ENCODE data around the gene NFAM1. TPM values are rescaled to one million over a fixed set of nuclear protein-coding genes. Genes with fewer than 3 reads are reported as not detected.

The NFAM1 gene
- total and polyA plus RNA-seq, 2 of the 4 experiments (the other 2 are of a cell fraction), result not detected

- intact Hi-C loops (cut with micrococcal nuclease), result no loop called here
- Histone ChIP-seq H3K4me1 (ENCODE audit: control insufficient read depth, insufficient read depth, low read length) (no peaks in the 10 kb centered on the region), H2AK5ac (ENCODE audit: low read depth, low read length) (no peak overlapping the region), H4K5ac (ENCODE audit: low read depth, low read length) (no peak overlapping the region), H3K23ac (ENCODE audit: low read depth, low read length) (no peak overlapping the region), H3K4me2 (ENCODE audit: low read depth, low read length) (no peak overlapping the region), H3K9me3 (ENCODE audit: control insufficient read depth, insufficient read depth, low read length) (no peaks in the 10 kb centered on the region), H2AFZ (replicated peaks; ENCODE audit: low read length, poor library complexity) (no peak overlapping the region), H2AK9ac (replicated peaks; ENCODE audit: low read depth, low read length, poor library complexity) (no peak overlapping the region), H3K4me3 (ENCODE audit: insufficient read depth, low read depth, low read length) (no peak overlapping the region), H3K14ac (replicated peaks; ENCODE audit: low read depth, low read length) (no peak overlapping the region), H3K27ac (ENCODE audit: insufficient read depth, low read length) (no peak overlapping the region), H4K91ac (ENCODE audit: insufficient read depth, low read depth, low read length) (no peak overlapping the region), H2BK120ac (ENCODE audit: low read depth, low read length) (no peak overlapping the region), H3K18ac (ENCODE audit: low read depth, low read length) (no peak overlapping the region), H2BK15ac (ENCODE audit: low read depth, low read length) (no peak overlapping the region), H3K9me1 (ENCODE audit: insufficient read depth, low read length) (no peaks in the 10 kb centered on the region), H4K20me1 (ENCODE audit: insufficient read depth, low read length) (no peaks in the 10 kb centered on the region), H2BK20ac (ENCODE audit: low read depth, low read length) (no peak overlapping the region), H3K9ac (ENCODE audit: low read depth, low read length) (no peak overlapping the region), H2BK5ac (ENCODE audit: low read depth, low read length, poor library complexity, severe bottlenecking) (no peak overlapping the region), H3K27me3 (ENCODE audit: control insufficient read depth, insufficient read depth, low read length) (peaks cover 43% of the 10 kb centered on the region), H3K56ac (ENCODE audit: extremely low read depth, insufficient read depth, low read length) (no peak overlapping the region), H3K4ac (ENCODE audit: low read depth, low read length) (no peak overlapping the region), H3K79me1 (ENCODE audit: low read depth in 1 of 2, low read length in 2 of 2) (no peaks in the 10 kb centered on the region), H3K36me3 (ENCODE audit: control insufficient read depth, insufficient read depth, low read length) (no peaks in the 10 kb centered on the region), H4K8ac (ENCODE audit: low read depth in 2 of 2, low read length in 2 of 2) (no peak overlapping the region)
- 79% methylated on average over 9 of the region's 18 CpGs; no CpG with 5 or more reads in 1 of the 2 experiments for WGBS, 2 experiments (ENCODE audit: extremely low coverage in 2 of 2, insufficient read length in 1 of 2)
- CTCF ChIA-PET, result no interaction called here
- ATAC-seq (ENCODE audit: low read depth) (no peak), DNase-seq (no peak)
- no TSS peak for BruUV-seq (replicated peaks)
- in situ Hi-C loops (cut with MboI; ENCODE audit: low sequenced_read_pairs), result no loop called here
- POLR2A ChIA-PET (ENCODE audit: unreplicated experiment), result no interaction called here
- dilution Hi-C loops (cut with HindIII; ENCODE audit: low sequenced_read_pairs, unreplicated experiment), result no loop called here
- no peak for TF ChIP-seq NFE2L2 (IDR thresholded peaks at IDR 0.05; ENCODE audit: low read depth, low read length)
- no peak for TF ChIP-seq BHLHE40 (IDR thresholded peaks at IDR 0.05; ENCODE audit: low read depth, low read length)
- TF ChIP-seq MAZ (IDR thresholded peaks at IDR 0.05; ENCODE audit: borderline replicate concordance, low read depth, low read length), result no peak
- no peak for TF ChIP-seq MXI1 (IDR thresholded peaks at IDR 0.05; ENCODE audit: borderline replicate concordance, low read depth, low read length)
- no peak for TF ChIP-seq CHD1 (IDR thresholded peaks at IDR 0.05; ENCODE audit: low read depth, low read length)
- no peak for TF ChIP-seq RFX5 (IDR thresholded peaks at IDR 0.05; ENCODE audit: low read depth, low read length)
- TF ChIP-seq POLR2A (IDR thresholded peaks at IDR 0.05; ENCODE audit: low read depth, low read length), result no peak
- TF ChIP-seq ELK1 (IDR thresholded peaks at IDR 0.05; ENCODE audit: borderline replicate concordance, low read depth, low read length), result no peak
- no peak for TF ChIP-seq USF2 (IDR thresholded peaks at IDR 0.05; ENCODE audit: low read depth, low read length)
- no peak for TF ChIP-seq CEBPB (IDR thresholded peaks at IDR 0.05; ENCODE audit: low read depth, low read length)
- no peak for TF ChIP-seq MAFK (IDR thresholded peaks at IDR 0.05; ENCODE audit: low read depth, low read length)
- no peak for TF ChIP-seq FOS (IDR thresholded peaks at IDR 0.05; ENCODE audit: low read depth, low read length)
- TF ChIP-seq CTCF (conservative IDR thresholded peaks at IDR 0.05; ENCODE audit: low read depth, low read length), result no peak
- TF ChIP-seq SMC3 (IDR thresholded peaks at IDR 0.05; ENCODE audit: low read depth, low read length), result no peak
- TF ChIP-seq RCOR1 (IDR thresholded peaks at IDR 0.05; ENCODE audit: insufficient replicate concordance, low read length), result no peak
Observed at GRCh38 chr22:42416671-42417230, 15.5 kb downstream of the NFAM1 start.

All from IMR-90 (cell line).